ENCODE measurements around the gene GRN. TPM values are rescaled to one million over a fixed set of nuclear protein-coding genes. Genes with fewer than 3 reads are reported as not detected.
A peak's percentile ranks its signal among the peaks of the same experiment; 100 is the strongest.

Gene GRN
- total and polyA plus RNA-seq, 2 of the 13 experiments (the other 11 are each of a cell fraction or from before 2014, with no cell fraction given): 86.6 to 143 TPM

- TF ChIP-seq, protein P1, sequence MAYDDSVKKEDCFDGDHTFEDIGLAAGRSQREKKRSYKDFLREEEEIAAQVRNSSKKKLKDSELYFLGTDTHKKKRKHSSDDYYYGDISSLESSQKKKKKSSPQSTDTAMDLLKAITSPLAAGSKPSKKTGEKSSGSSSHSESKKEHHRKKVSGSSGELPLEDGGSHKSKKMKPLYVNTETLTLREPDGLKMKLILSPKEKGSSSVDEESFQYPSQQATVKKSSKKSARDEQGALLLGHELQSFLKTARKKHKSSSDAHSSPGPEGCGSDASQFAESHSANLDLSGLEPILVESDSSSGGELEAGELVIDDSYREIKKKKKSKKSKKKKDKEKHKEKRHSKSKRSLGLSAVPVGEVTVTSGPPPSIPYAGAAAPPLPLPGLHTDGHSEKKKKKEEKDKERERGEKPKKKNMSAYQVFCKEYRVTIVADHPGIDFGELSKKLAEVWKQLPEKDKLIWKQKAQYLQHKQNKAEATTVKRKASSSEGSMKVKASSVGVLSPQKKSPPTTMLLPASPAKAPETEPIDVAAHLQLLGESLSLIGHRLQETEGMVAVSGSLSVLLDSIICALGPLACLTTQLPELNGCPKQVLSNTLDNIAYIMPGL (CRISPR knock-in tag; IDR thresholded peaks at IDR 0.05; ENCODE audit: borderline replicate concordance in 1 of 2, low read depth in 1 of 2): peak in 1 of 2 experiments; percentile 74; a peak in 3 of 4 replicates
- TF ChIP-seq YEATS2 (CRISPR knock-in tag; IDR thresholded peaks at IDR 0.05; ENCODE audit: borderline replicate concordance) (peak; percentile 56; the same call in 1 of the 2 replicates), ZNF235 (CRISPR knock-in tag; IDR thresholded peaks at IDR 0.05; ENCODE audit: borderline replicate concordance) (0 out of 2 replicates have a peak, but pooled peaks have one; percentile 33), RBAK (CRISPR knock-in tag; IDR thresholded peaks at IDR 0.05) (no peak), HDAC2 (CRISPR knock-in tag; IDR thresholded peaks at IDR 0.05) (no peak; the same call in 1 of the 2 replicates), ZNF160 (CRISPR knock-in tag; IDR thresholded peaks at IDR 0.05) (0 out of 2 replicates have a peak, but pooled peaks have one; percentile 21), ETV6 (CRISPR knock-in tag; conservative IDR thresholded peaks at IDR 0.05) (0 out of 2 replicates have a peak, but pooled peaks have one; percentile 53), ZNF225 (CRISPR knock-in tag; IDR thresholded peaks at IDR 0.05) (no peak; the same call in 1 of the 2 replicates), ZBTB44 (CRISPR knock-in tag; IDR thresholded peaks at IDR 0.05) (no peak; the same call in 1 of the 2 replicates), ZNF564 (CRISPR knock-in tag; IDR thresholded peaks at IDR 0.05) (peak; percentile 55), IKZF4 (CRISPR knock-in tag; IDR thresholded peaks at IDR 0.05; ENCODE audit: borderline replicate concordance, low read depth, not compliant biosample characterization) (peak; percentile 16), FOXJ3 (CRISPR knock-in tag; IDR thresholded peaks at IDR 0.05; ENCODE audit: borderline replicate concordance) (0 out of 2 replicates have a peak, but pooled peaks have one; percentile 18), HDAC6 (IDR thresholded peaks at IDR 0.05; ENCODE audit: low read depth, low read length) (no peak), MYC (CRISPR knock-in tag; IDR thresholded peaks at IDR 0.05; ENCODE audit: borderline replicate concordance) (peak; percentile 39; the same call in 1 of the 2 replicates), HHEX (CRISPR knock-in tag; IDR thresholded peaks at IDR 0.05) (no peak), ZNF30 (CRISPR knock-in tag; IDR thresholded peaks at IDR 0.05) (no peak), ZSCAN20 (CRISPR knock-in tag; IDR thresholded peaks at IDR 0.05; ENCODE audit: borderline replicate concordance) (no peak), MIXL1 (CRISPR knock-in tag; IDR thresholded peaks at IDR 0.05) (no peak), ZNF138 (CRISPR knock-in tag; IDR thresholded peaks at IDR 0.05; ENCODE audit: low read depth) (0 out of 2 replicates have a peak, but pooled peaks have one; percentile 82), HNRNPUL1 (IDR thresholded peaks at IDR 0.05; ENCODE audit: low read depth, low read length) (no peak), ZNF343 (CRISPR knock-in tag; IDR thresholded peaks at IDR 0.05) (no peak; the same call in 1 of the 2 replicates), HES4 (CRISPR knock-in tag; IDR thresholded peaks at IDR 0.05; ENCODE audit: borderline replicate concordance) (no peak)
- TF ChIP-seq, protein P2, sequence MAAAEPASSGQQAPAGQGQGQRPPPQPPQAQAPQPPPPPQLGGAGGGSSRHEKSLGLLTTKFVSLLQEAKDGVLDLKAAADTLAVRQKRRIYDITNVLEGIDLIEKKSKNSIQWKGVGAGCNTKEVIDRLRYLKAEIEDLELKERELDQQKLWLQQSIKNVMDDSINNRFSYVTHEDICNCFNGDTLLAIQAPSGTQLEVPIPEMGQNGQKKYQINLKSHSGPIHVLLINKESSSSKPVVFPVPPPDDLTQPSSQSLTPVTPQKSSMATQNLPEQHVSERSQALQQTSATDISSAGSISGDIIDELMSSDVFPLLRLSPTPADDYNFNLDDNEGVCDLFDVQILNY (CRISPR knock-in tag; conservative IDR thresholded peaks at IDR 0.05): no peak
- TF ChIP-seq, protein P3, sequence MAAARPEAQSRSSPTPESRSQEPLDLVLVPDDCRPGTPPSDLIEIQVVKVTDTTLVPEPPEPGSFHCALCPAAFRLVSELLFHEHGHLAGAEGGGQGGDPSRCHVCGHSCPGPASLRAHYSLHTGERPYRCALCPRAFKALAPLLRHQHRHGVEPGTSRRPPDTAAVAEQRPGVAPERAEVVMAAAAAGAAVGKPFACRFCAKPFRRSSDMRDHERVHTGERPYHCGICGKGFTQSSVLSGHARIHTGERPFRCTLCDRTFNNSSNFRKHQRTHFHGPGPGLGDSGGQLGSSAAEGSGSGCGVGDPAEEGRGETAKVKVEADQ (CRISPR knock-in tag; IDR thresholded peaks at IDR 0.05; ENCODE audit: borderline replicate concordance): no peak
- TF ChIP-seq, protein P4, sequence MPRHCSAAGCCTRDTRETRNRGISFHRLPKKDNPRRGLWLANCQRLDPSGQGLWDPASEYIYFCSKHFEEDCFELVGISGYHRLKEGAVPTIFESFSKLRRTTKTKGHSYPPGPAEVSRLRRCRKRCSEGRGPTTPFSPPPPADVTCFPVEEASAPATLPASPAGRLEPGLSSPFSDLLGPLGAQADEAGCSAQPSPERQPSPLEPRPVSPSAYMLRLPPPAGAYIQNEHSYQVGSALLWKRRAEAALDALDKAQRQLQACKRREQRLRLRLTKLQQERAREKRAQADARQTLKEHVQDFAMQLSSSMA (CRISPR knock-in tag; IDR thresholded peaks at IDR 0.05): no peak
Observed at GRCh38 chr17:44324092-44324570, 21.0 kb upstream of the GRN start (continued).
